ENCODE measurements around the gene DDX1.
"Not testable (repeated sequence)": the region's sequence is repeated elsewhere in the genome, so short reads cannot be mapped to it uniquely, and the experiment has no call there.

DDX1 gene

DNA sequence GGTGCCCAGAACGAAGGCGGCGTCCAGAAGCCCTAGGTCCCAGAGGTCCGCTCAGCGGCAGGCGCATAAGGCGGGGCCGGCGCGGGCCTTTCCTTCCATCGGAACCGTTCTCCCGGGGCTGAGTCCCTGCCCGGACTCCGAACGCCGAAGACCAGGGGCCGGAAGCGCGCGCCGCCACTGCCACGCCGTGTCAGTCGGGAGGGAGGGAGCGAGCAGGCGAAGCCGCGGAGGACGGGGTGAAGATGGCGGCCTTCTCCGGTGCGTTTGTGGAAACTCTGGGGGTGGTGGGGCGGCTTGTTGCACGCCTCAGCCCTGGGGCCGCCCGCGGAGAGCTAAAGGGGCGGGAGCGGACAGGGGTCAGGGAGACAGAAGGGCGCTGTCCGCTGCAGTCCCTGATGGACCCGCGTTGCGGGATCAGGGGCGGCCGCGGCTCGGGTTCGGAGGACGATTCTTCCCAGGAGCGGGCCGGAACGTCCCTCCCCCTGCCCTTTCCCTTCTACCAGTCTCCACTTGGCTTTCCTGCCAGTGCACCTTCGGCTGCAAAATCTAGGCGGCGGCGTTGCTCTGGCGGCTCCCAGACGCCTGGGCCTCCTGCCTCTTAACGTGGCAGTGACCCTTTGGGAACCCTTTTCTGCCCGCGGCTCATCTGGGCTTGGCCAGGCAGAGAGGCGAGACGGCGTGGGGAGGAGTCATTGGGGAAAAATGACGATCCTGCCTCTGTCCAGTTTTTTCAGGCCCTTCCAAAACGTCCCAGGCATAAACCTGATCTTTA lies at the start of gene DDX1:
DDX1 (plus strand) TSS at position 177 of the 772 bp plus-strand sequence; CDS start at position 243, 66 bp downstream.
- peak; percentile 77 for DNase-seq

DNA sequence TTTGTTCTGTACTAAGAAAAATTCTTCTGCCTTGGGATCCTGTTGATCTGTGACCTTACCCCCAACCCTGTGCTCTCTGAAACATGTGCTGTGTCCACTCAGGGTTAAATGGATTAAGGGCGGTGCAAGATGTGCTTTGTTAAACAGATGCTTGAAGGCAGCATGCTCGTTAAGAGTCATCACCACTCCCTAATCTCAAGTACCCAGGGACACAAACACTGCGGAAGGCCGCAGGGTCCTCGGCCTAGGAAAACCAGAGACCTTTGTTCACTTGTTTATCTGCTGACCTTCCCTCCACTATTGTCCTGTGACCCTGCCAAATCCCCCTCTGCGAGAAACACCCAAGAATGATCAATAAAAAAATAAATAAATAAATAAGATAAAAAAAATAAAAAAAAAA lies 49.4 kb upstream of the DDX1 start:
- not testable (repeated sequence) for DNase-seq

GRCh38 chr2:15543053-15543452 lies 48.6 kb upstream of the DDX1 start:
- no peak for DNase-seq

DNA sequence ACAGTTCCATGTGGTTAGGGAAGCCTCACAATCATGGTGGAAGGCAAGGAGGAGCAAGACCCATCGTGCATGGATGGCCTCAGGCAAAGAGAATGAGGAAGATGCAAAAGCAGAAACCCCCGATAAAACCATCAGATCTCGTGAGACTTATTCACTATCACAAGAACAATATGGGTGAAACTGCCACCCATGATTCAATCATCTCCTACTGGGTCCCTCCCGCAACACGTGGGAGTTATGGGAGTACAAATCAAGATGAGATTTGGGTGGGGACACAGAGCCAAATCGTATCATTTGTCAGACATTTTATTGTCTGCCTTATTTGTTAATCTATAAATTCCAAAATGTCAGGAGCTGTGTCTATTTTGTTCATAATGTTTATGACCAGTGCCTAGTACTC lies 48.1 kb upstream of the DDX1 start:
- DNase-seq: no peak

DNA sequence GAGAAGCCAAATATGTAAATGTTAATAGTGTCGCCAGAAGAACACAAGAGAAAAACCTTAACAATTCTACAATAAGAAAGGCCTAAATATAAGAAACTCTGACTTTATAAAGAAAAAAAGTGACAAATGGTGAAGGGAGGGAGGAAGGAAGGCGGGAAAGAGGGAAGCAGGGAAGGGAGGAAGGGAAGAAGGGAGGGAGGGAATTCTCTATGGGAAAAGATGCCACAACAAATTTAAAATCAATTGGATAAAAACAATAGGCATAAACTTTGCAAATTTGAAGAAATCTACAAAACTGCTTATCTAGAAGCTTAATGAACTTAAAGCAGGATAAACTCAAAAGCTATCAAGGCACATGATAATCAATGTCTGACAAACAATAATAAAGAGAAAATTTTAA lies 47.4 kb upstream of the DDX1 start:
- DNase-seq: no peak

- no peak for DNase-seq
Observed at GRCh38 chr2:15546297-15547098, 45.2 kb upstream of the DDX1 start.

DNA sequence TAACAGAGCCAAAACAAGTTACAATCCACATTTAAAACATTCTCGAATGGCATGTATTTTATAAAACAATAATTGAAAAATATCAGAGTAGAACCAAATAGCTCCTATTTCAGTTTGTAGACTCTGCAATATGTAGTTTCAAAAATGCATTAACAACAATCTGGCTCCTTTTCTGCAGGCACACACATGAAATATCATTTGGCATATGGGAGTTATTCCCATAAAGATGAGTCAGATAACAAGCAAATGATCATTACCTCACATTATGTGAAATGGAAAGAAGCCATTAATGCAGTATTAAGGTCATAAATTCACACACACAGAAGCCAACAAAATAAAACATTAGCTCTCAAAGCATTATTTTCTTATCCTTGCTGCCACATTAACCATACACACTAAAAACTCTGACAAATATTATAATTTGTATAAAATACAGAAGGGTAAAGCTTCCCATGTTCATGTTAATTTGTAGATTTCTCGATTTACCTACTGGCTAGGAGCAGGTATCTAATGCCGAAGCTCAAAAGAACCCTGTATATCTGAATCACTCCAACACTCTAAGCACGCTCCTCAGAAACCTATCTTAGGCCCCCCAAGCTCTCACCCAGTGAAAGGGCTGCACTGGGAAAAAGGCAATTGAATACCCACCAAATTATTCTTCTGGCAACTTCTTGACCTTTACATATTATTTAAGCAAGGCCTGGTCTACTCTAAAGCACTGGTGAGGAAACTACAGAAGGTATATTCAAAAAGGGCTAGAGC lies 44.4 kb upstream of the DDX1 start:
- no peak for DNase-seq

DNA sequence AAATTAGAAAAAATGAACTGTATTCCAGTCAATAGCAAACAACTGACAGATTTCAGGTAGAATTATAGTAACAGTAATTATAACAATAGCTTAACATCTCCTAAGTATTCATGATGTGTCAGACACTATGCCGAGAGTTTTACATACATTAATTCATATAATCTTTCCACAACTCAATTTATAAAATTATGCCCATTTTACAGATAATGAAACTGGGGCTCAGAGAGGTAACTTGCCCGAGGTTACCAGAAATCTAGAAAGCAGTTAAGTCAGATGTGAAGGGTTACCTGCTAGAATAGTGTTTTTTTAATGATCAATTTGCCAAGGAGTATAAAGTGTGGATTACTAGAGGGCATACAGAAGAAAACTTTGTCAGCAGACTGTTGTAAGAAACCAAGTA lies 42.7 kb upstream of the DDX1 start:
- no peak for DNase-seq

DNA sequence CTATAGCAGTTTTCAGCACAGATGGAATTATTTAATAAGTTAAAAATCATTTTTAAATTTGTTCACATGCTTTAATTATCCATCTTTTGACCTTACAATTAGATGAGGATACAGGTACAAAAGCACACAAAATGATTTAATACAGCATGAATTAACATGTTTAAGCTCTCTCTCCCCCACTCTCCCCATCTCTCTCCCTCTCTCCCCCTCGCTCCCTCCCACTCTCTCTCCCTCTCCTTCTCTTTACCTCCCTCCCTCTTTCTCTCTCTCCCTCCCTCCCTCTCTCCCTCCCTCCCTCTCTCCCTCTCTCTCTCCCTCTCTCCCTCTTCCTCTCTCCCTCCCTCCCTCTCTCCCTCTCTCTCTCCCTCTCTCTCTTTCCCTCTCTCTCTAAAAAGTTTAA lies 38.1 kb upstream of the DDX1 start:
- no peak for DNase-seq

DNA sequence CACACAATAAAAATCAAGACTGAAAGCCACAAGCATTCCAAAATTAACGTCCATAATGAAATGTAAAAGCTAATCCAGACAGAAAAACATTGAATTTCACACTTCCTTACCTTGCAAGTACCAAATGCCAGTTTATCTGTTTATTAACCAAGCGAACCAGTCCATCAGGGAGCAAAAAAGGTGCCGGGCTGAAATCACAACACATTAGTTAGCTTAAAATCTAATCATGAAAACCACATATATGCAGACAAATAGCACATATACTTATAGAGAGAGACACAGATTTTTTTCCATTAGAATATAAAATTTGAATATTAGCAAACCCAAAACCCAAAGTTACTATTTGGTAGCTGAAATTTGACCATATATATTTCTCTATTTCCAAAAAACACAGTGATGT lies 37.7 kb upstream of the DDX1 start:
- no peak for DNase-seq

GRCh38 chr2:15554525-15555218 lies 37.0 kb upstream of the DDX1 start:
- no peak for DNase-seq

DNA sequence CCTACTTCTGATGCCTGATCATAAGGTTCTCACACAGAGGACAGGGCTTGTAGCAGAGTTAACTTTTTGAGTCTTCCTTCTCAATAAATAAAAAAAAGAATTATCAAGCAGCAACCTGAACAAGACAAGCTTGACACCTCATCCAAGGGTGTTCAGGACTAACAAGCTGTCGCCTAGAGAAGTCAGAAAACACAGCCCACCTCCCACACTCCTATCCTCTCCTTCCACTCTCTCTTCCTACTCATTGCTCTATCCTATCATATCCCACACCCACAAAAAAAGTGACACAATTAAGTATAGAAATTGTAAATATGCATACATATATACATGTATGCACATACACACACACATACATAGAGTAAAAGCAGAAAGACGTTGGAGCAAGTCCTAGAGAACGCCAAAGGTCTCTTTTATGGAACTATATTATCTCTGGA lies 35.9 kb upstream of the DDX1 start:
- no peak for DNase-seq

DNA sequence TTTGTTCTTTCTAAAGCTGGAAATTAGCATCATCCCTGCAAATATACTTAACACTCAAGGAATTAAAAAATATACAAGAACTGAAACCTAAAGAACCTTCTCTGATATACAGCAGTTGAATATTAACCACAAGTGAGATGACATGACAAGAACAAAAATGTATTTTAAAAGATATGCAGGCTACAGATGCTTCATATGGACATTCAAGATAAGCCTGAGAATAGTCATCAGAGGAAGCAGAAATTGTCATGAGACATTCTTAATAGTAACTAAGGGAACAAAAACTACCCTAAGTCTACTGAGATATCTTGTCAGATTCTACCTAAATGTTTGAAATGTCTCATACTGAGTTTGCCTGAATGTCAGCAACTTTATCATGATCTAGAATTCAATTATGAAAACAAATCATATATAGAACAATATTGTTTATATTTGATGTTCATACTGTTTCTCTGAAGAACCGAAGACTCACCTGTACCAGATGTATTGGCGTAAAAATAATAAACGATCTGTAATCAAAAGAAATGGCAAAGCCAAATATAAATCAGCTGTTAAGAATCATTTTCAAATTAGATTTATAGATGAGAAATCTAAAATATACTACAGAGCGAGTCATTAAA lies 35.2 kb upstream of the DDX1 start:
- DNase-seq: no peak

- no peak for DNase-seq
Observed at GRCh38 chr2:15557887-15558311, 33.8 kb upstream of the DDX1 start.

GRCh38 chr2:15559379-15560139 lies 32.1 kb upstream of the DDX1 start:
- no peak for DNase-seq

- peak; percentile 0 for DNase-seq
Observed at GRCh38 chr2:15560140-15560987, 31.3 kb upstream of the DDX1 start.

- DNase-seq: peak; percentile 65
Observed at GRCh38 chr2:15560988-15561573, 30.6 kb upstream of the DDX1 start, which contains the start of gene NBAS. TSS of gene NBAS (minus strand) at chr2:15561334. CDS start at chr2:15561304, 30 bp downstream.

GRCh38 chr2:15561574-15562344 lies 29.9 kb upstream of the DDX1 start:
- no peak for DNase-seq

DNA sequence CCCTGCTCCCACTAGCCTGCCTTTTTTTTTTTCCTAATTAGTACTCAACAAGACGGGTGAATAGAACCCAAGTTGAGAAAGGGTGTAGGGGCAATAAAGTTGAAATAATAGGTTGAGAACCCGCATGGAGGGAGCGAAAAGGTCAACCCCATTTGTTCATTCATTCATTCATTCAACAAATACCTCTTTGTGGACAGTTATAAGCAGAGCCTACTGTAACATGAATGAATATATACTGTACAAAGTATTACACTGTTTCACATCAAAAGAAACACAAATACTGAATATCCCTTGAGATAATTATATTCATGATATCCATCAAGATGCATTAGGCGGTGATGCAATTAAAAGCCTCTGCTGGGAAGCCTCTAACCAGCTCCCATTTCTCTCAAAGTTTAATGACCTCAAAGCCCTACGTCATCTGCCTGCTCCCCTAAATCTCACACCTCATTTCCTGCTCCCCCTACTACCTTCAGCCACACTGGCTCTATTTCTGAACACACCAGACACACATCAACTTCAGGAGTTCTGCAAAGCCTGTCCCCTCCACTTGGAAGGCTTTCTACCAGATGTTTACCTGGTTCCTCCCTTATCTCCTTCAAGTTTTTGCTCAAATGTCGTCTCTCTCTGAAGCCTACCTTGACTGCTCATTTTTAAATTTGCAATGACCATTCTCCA lies 29.2 kb upstream of the DDX1 start:
- DNase-seq: no peak

All from NCI-H1092 (cell line).